PFSK-1 (cell line): ENCODE results near the gene STK17B.

Experiments
- FOXP2 ChIP-seq: optimal IDR thresholded peaks from 2 replicates; pipeline ENCODE3; 2011; ENCODE audit warnings: borderline replicate concordance, control low read depth, inconsistent platforms; ENCODE audit not compliant: insufficient read depth; ENCODE audit errors: extremely low read length, extremely low read depth
- POLR2AphosphoS5 ChIP-seq: IDR thresholded peaks from 2 replicates; pipeline ENCODE4 v1.6.1; 2012; ENCODE audit warnings: low read depth, mild to moderate bottlenecking, control low read depth, low read length, moderate library complexity
- SIN3A ChIP-seq: IDR thresholded peaks from 2 replicates; pipeline ENCODE4 v1.6.1; 2012; ENCODE audit warnings: mild to moderate bottlenecking, low read length, moderate library complexity, borderline replicate concordance; ENCODE audit not compliant: insufficient read depth
- TAF1 ChIP-seq: IDR thresholded peaks from 2 replicates; pipeline ENCODE4 v1.6.1; 2012; ENCODE audit warnings: low read length, control low read depth, borderline replicate concordance; ENCODE audit not compliant: insufficient read depth
- TF ChIP-seq, protein P1 (sequence below), 2 experiments: IDR thresholded peaks; 2 replicates each; pipeline versions ENCODE4 v1.6.1 to v1.8.0; 2011 to 2012; ENCODE audit warnings: low read depth in 2 of 2, low read length in 2 of 2, control low read depth in 1 of 2, inconsistent platforms in 1 of 2, mild to moderate bottlenecking in 1 of 2, moderate library complexity in 1 of 2; ENCODE audit not compliant: insufficient read depth in 1 of 2

STK17B gene

DNA sequence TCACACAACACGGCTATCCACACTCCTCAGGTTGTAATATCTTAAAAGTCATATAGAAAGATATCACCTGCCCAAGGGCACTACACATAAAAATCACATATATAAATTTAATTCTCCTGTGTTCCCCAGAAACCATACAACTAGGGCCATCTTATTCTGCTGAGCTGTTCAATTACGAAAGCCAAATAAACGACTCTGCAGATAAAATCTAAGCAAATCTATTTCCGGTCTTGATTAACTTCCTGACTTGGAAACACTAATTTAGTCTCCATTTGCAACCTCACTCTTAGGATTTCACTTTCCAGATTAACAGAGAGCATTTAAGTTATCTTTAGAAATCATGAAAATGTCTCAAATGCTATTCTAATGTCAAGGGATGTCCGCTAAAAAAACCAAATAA is 23.9 kb upstream of the STK17B start:
- no peak for TF ChIP-seq FOXP2
- TF ChIP-seq, protein P1, sequence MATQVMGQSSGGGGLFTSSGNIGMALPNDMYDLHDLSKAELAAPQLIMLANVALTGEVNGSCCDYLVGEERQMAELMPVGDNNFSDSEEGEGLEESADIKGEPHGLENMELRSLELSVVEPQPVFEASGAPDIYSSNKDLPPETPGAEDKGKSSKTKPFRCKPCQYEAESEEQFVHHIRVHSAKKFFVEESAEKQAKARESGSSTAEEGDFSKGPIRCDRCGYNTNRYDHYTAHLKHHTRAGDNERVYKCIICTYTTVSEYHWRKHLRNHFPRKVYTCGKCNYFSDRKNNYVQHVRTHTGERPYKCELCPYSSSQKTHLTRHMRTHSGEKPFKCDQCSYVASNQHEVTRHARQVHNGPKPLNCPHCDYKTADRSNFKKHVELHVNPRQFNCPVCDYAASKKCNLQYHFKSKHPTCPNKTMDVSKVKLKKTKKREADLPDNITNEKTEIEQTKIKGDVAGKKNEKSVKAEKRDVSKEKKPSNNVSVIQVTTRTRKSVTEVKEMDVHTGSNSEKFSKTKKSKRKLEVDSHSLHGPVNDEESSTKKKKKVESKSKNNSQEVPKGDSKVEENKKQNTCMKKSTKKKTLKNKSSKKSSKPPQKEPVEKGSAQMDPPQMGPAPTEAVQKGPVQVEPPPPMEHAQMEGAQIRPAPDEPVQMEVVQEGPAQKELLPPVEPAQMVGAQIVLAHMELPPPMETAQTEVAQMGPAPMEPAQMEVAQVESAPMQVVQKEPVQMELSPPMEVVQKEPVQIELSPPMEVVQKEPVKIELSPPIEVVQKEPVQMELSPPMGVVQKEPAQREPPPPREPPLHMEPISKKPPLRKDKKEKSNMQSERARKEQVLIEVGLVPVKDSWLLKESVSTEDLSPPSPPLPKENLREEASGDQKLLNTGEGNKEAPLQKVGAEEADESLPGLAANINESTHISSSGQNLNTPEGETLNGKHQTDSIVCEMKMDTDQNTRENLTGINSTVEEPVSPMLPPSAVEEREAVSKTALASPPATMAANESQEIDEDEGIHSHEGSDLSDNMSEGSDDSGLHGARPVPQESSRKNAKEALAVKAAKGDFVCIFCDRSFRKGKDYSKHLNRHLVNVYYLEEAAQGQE (IDR thresholded peaks at IDR 0.05; ENCODE audit: insufficient read depth in 1 of 2, low read depth in 2 of 2, low read length in 2 of 2), result no peak
- TF ChIP-seq TAF1, result no peak
- no peak for TF ChIP-seq POLR2AphosphoS5
- no peak for TF ChIP-seq SIN3A

DNA sequence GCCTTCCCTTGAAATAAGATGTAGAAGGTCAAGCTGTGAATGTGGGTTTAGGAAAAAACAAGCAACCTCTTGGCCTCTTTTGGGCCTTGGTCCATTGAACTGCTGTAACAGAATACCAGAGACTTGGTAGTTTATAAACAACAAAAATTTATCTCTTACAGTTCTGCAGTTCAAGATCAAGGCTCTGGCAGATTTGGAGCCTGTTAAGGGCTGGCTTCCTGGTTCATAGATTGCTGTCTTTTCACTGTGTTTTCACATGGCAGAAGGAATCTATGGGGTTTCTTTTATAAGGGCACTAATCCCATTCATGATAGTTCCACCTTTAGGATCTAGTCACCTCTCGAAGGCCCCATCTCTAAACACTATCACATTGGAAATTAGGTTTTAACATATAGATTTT is 20.2 kb upstream of the STK17B start:
- no peak for TF ChIP-seq SIN3A
- TF ChIP-seq, protein P1 (IDR thresholded peaks at IDR 0.05; ENCODE audit: insufficient read depth in 1 of 2, low read depth in 2 of 2, low read length in 2 of 2), result no peak
- no peak for TF ChIP-seq TAF1
- no peak for TF ChIP-seq FOXP2
- TF ChIP-seq POLR2AphosphoS5, result no peak

DNA sequence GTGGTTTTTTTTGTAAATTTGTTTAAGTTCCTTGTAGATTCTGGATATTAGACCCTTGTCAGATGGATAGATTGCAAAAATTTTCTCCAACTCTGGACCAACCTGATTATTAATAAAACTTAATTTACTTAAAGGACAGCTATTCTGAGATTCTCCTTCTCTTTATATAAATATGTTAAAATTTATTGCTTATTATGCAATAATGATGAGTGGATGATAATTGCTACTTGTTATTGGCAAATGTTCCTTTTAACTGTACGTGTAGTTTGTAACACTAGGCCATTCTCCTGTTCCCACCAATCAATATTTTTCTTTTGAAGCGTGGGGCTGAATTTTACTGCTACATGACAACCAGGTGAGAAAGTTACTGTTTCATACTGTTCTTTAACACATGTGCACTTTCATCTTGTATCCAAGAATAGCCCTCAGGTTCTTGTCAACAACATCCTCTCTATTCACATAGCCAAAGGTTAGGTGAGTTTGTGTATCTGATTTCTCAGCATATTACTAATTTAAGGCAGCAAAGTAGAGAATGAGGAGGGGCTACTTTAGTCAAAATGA is 16.6 kb upstream of the STK17B start:
- TF ChIP-seq, protein P1 (IDR thresholded peaks at IDR 0.05; ENCODE audit: insufficient read depth in 1 of 2, low read depth in 2 of 2, low read length in 2 of 2), result no peak
- TF ChIP-seq TAF1 (no peak), FOXP2 (no peak), POLR2AphosphoS5 (no peak), SIN3A (no peak)

DNA sequence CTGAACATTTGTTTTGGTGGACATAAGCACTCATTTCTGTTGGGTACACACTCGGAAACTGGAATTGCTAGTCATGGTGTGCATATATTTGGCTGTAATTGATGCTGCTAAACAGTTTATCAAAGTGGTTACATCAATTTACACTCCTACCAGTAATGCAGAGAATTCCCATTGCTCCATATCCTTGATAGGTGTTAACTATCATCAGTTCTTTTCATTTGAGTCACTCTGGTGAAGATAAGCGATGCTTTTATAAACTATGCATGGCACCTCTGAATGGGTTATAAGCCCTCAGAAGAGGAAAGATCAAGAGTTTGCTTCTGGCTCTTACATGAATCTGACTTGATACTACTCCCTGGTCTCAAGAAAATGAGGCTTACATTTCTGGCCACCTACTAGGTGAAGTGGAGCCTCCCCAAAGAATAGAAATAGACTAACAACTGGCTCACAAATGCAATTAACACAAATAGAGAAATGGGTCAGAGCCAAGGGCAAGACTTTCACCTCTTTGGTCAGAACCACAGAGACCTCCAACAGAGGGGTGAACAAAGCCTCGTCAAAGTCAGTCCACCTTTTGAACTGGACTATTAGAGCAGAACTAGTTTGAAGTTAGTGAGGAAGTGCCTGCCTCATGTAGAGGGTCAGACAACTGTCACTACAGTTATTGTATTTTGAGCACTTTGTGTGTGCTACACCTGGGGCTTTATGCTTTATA is 15.0 kb upstream of the STK17B start:
- TF ChIP-seq SIN3A (no peak), FOXP2 (no peak), POLR2AphosphoS5 (no peak), TAF1 (no peak)
- TF ChIP-seq, protein P1 (IDR thresholded peaks at IDR 0.05; ENCODE audit: insufficient read depth in 1 of 2, low read depth in 2 of 2, low read length in 2 of 2), result no peak
